Suppressor macrophage (primary cell): ENCODE measurements around the gene SPOP.

ENCODE experiments used
- DNase-seq, 4 experiments: peaks; one replicate each; pipeline ENCODE4 v3.0.0-alpha.2; 2020 to 2022

Gene SPOP

GRCh38 chr17:49549691-49550678, 127.9 kb downstream of the SPOP start:
- no peak for DNase-seq

- DNase-seq, result no peak
Observed at GRCh38 chr17:49549311-49549605, 128.6 kb downstream of the SPOP start.
